Osteoblast (primary cell): ENCODE data around the gene RFPL4AL1. TPM values are rescaled to one million over a fixed set of nuclear protein-coding genes. Genes with fewer than 3 reads are reported as not detected.
"Not testable (repeated sequence)": the region's sequence is repeated elsewhere in the genome, so short reads cannot be mapped to it uniquely, and the experiment has no call there.

Experiments
- DNase-seq: peaks from one replicate; pipeline ENCODE4 v3.0.0; 2011; ENCODE audit warnings: low spot score, mixed read lengths; ENCODE audit not compliant: insufficient read length; ENCODE audit errors: missing footprints
- H2AFZ ChIP-seq: 2 replicates; pipeline ENCODE4 v1.6.0; 2011; ENCODE audit warnings: mild to moderate bottlenecking, low read length
- H3K27ac ChIP-seq: 2 replicates; pipeline ENCODE4 v1.5.1; 2011; ENCODE audit warnings: mild to moderate bottlenecking, low read depth, low read length, moderate library complexity
- H3K27me3 ChIP-seq: 2 replicates; pipeline ENCODE4 v1.6.0; 2012; ENCODE audit warnings: mild to moderate bottlenecking, control low read depth, inconsistent platforms, low read length, moderate library complexity; ENCODE audit not compliant: insufficient read depth
- H3K36me3 ChIP-seq: 2 replicates; pipeline ENCODE4 v1.5.1; 2011; ENCODE audit warnings: mild to moderate bottlenecking, low read length, control low read depth, moderate library complexity; ENCODE audit not compliant: insufficient read depth
- H3K4me1 ChIP-seq: 2 replicates; pipeline ENCODE4 v1.5.1; 2011; ENCODE audit warnings: mild to moderate bottlenecking, low read length, control low read depth, moderate library complexity; ENCODE audit not compliant: insufficient read depth
- H3K4me2 ChIP-seq: 2 replicates; pipeline ENCODE4 v1.6.0; 2011; ENCODE audit warnings: mild to moderate bottlenecking, low read length; ENCODE audit not compliant: insufficient read depth
- H3K4me3 ChIP-seq: fragments of 200-600 bp; sonication (generic); 3 replicates; pipeline ENCODE4 v1.5.1; 2012; ENCODE audit warnings: mild to moderate bottlenecking, low read length, inconsistent platforms; ENCODE audit not compliant: insufficient read depth
- H3K79me2 ChIP-seq: 2 replicates; pipeline ENCODE4 v1.6.0; 2012; ENCODE audit warnings: mild to moderate bottlenecking, low read length, control low read depth, inconsistent platforms; ENCODE audit not compliant: insufficient read depth
- H3K9me3 ChIP-seq: 2 replicates; pipeline ENCODE4 v1.5.1; 2011; ENCODE audit warnings: low read depth, low read length, control low read depth
- H4K20me1 ChIP-seq: 2 replicates; pipeline ENCODE4 v1.6.0; 2012; ENCODE audit warnings: mild to moderate bottlenecking, low read length, control low read depth; ENCODE audit not compliant: insufficient read depth
- CTCF ChIP-seq: IDR thresholded peaks from 2 replicates; pipeline ENCODE4 v1.5.1; 2011; ENCODE audit warnings: mild to moderate bottlenecking, low read depth, low read length, moderate library complexity; ENCODE audit errors: extremely low read depth
- total RNA-seq: library from RNA; depleted of rRNA; stranded (reverse); fragments of >200 nt; gene quantifications from 2 replicates; pipeline ENCODE4 v1.2.3, GENCODE V29; 2012

RFPL4AL1 gene
- total RNA-seq, 1 donor: not detected

DNA sequence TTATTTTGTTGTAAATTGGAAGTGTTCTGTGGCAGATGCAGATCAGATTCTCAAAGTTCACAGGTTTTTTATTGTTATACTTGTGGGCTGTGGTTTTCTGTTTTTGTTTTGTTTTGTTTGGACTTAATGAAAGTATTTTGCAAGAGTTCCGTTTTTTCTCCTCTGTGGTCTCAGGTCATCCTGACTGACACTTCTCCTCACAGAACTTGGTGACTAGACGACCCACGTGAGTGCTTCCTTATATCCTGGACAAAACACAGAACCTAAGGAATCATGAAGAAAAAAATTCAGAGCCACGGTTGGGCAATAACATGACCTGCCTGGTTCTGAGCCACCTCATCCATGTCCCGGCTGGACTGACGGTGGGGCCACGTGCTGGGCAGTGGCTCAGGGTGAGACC is 2.5 kb upstream of the RFPL4AL1 start:
- no peak overlapping the region for H3K4me2 ChIP-seq
- no peaks in the 10 kb centered on the region for H3K4me1 ChIP-seq
- no peak overlapping the region for H2AFZ ChIP-seq
- H3K27ac ChIP-seq: no peak overlapping the region
- H3K9me3 ChIP-seq: no peaks in the 10 kb centered on the region
- no peak overlapping the region for H3K4me3 ChIP-seq
- TF ChIP-seq CTCF: no peak
- H3K79me2 ChIP-seq: no peaks in the 10 kb centered on the region
- no peaks in the 10 kb centered on the region for H3K27me3 ChIP-seq
- no peaks in the 10 kb centered on the region for H4K20me1 ChIP-seq
- no peak for DNase-seq
- H3K36me3 ChIP-seq: no peaks in the 10 kb centered on the region

DNA sequence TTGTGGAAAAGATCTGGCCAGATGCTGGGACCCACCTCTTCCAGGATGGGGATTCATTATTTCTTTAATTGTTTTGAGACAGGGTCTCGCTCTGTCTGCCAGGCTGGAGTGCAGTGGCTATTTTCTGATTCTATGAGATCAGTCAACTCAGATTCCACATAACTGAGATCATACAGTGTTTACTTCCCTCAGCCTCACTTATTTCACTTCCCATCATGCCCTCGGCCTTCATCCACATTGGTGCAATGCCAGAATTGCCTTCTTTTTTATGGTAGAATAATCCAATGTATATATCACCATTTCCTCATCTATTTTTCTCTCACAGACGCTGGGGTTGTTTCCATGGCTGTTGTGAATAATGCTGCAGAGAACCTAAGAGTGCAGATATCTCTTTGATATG is 714 bp downstream of the RFPL4AL1 start:
- not testable (repeated sequence) for H3K4me3 ChIP-seq, H3K79me2 ChIP-seq, H3K9me3 ChIP-seq, H3K27me3 ChIP-seq, H3K4me2 ChIP-seq, H2AFZ ChIP-seq, H4K20me1 ChIP-seq, DNase-seq, H3K36me3 ChIP-seq, H3K4me1 ChIP-seq, H3K27ac ChIP-seq

DNA sequence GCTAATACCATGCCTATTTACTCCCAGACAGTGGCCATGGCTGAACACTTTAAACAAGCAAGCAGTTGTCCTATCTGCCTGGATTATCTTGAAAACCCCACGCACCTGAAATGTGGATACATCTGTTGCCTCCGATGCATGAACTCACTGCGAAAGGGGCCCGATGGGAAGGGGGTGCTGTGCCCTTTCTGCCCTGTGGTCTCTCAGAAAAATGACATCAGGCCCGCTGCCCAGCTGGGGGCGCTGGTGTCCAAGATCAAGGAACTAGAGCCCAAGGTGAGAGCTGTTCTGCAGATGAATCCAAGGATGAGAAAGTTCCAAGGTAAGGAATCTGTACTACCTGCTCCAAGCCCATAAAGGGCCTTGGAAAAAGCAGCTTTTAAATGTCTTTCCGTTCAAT is 8.6 kb downstream of the RFPL4AL1 start:
- Histone ChIP-seq H3K27me3 (no peaks in the 10 kb centered on the region), H3K9me3 (no peaks in the 10 kb centered on the region), H3K36me3 (no peaks in the 10 kb centered on the region), H4K20me1 (no peaks in the 10 kb centered on the region), H3K4me3 (no peak overlapping the region), H3K4me2 (no peak overlapping the region), H3K4me1 (no peaks in the 10 kb centered on the region), H3K27ac (no peak overlapping the region), H2AFZ (no peak overlapping the region), H3K79me2 (no peaks in the 10 kb centered on the region)
- no peak for TF ChIP-seq CTCF
- no peak for DNase-seq

- DNase-seq: no peak
- Histone ChIP-seq H3K79me2 (no peaks in the 10 kb centered on the region), H3K36me3 (no peaks in the 10 kb centered on the region), H4K20me1 (no peaks in the 10 kb centered on the region), H3K27ac (no peak overlapping the region), H2AFZ (no peak overlapping the region), H3K9me3 (no peaks in the 10 kb centered on the region), H3K4me3 (no peak overlapping the region), H3K27me3 (no peaks in the 10 kb centered on the region), H3K4me2 (no peak overlapping the region), H3K4me1 (no peaks in the 10 kb centered on the region)
- no peak for TF ChIP-seq CTCF
Measured at GRCh38 chr19:55778331-55778730, 9.4 kb downstream of the RFPL4AL1 start.

DNA sequence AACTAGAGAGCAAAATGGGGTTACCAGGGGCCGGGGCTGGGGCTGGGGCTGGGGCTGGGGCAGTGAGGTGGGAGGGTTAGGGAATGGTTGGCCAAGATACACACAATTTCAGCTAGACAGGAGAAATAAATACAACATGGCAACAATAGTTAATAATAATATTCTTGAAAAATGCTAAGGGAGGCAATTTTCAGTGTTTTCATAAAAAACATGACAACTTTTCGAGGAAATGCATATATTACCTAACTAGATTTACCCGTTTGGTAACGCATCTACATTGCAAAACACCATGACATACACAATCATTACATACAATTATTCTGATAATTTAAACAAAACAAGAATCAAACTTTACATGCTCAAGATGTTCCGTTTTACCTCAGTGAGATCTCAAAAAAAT is 12.2 kb downstream of the RFPL4AL1 start:
- DNase-seq: no peak
- Histone ChIP-seq H3K4me3 (no peak overlapping the region), H3K79me2 (no peaks in the 10 kb centered on the region), H3K36me3 (no peaks in the 10 kb centered on the region), H3K27me3 (no peaks in the 10 kb centered on the region), H3K27ac (no peak overlapping the region), H4K20me1 (no peaks in the 10 kb centered on the region), H3K4me1 (no peaks in the 10 kb centered on the region), H3K4me2 (no peak overlapping the region), H2AFZ (no peak overlapping the region), H3K9me3 (no peaks in the 10 kb centered on the region)
- no peak for TF ChIP-seq CTCF
